GM12801 (cell line): Measurements from ENCODE around the gene MRPL2.

Experiments used
- CTCF ChIP-seq: IDR thresholded peaks from one replicate; pipeline ENCODE4 v1.5.1; 2011; ENCODE audit warnings: control low read depth; ENCODE audit not compliant: insufficient read length; ENCODE audit errors: extremely low read depth

MRPL2 gene

GRCh38 chr6:43059168-43060033, at the start of gene MRPL2, which contains the start of gene KLC4:
Gene MRPL2 (minus strand): TSS chr6:43059434. CDS start chr6:43059381, 53 bp downstream.
Gene KLC4 (plus strand): TSS chr6:43059631. CDS start chr6:43061336, 1,705 bp downstream.
- TF ChIP-seq CTCF = no peak

- TF ChIP-seq CTCF = no peak
Observed at GRCh38 chr6:43107344-43108062, 48.3 kb upstream of the MRPL2 start.

DNA sequence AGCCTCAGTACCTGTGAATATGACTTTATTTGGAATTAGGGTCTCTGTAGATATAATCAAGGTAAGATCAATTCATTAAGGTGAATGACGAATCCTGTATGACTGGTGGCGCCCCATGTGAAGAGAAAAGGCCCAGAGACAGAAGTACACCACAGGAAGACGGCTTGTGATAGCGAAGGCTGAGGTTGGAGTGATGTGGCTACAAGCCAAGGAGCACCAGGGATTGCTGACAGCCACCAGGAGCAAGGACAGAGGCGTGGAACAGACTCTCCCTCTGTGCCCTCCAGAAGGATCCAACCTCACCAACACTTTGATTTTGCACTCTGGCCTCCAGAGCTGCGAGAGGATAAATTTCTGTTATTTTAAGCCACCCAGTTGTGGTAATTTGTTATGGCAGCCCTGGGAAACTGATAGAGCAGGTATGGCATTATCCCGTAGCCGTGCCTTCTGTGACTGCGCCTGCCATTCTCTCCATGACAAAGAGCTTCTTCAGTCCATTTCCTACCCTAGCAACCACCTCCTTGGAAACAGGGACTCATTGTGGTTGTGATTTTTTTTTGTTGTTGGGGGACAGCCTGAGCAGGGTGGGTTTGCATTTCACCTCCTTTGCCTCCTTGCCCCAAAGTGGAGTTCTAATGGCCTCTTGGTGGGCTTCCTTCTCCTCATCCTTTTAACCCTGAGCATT, 46.4 kb upstream of the MRPL2 start:
- no peak for TF ChIP-seq CTCF

GRCh38 chr6:43103253-43103876, 44.1 kb upstream of the MRPL2 start:
- no peak for TF ChIP-seq CTCF

- no peak for TF ChIP-seq CTCF
Observed at GRCh38 chr6:43101497-43101896, 42.3 kb upstream of the MRPL2 start.

DNA sequence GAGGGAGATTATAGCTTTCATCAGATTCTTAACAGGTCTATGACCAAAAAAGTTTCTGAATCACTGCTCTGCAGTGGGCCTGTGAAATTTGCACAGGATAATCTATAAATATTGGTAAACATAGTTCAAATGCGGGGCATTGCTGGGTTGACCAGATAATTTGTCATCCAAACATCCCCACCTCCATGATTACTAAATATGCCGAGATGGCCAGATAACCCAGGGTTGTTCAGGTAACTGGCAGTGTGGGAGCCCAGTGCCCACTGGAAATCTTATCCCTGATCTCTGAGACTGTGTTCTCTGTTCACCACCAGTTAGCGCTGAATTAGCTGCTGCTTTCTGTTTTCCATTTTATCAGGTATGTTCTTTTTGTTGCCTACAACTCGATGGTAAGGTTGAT, 38.3 kb upstream of the MRPL2 start:
- no peak for TF ChIP-seq CTCF

GRCh38 chr6:43097098-43097489, 37.9 kb upstream of the MRPL2 start:
- no peak for TF ChIP-seq CTCF
